ENCODE results near the gene MGMT.

MGMT gene

GRCh38 chr10:129764901-129765663, 298.0 kb downstream of the MGMT start:
- Mint-ChIP-seq H3K4me3 (no peak overlapping the region), H3K36me3 (peaks cover 62% of the 10 kb centered on the region), H3K27me3 (no peaks in the 10 kb centered on the region), H3K27ac (no peak overlapping the region), H3K4me1 (no peaks in the 10 kb centered on the region), H3K9me3 (no peaks in the 10 kb centered on the region)
- no peak for ATAC-seq

GRCh38 chr10:129765664-129766550, 298.9 kb downstream of the MGMT start:
- Mint-ChIP-seq H3K4me3 (no peak overlapping the region), H3K36me3 (peaks cover 61% of the 10 kb centered on the region), H3K27ac (no peak overlapping the region), H3K9me3 (no peaks in the 10 kb centered on the region), H3K4me1 (no peaks in the 10 kb centered on the region), H3K27me3 (no peaks in the 10 kb centered on the region)
- no peak for ATAC-seq

GRCh38 chr10:129766611-129767550, 299.8 kb downstream of the MGMT start:
- H3K9me3 Mint-ChIP-seq = no peaks in the 10 kb centered on the region
- H3K27me3 Mint-ChIP-seq = no peaks in the 10 kb centered on the region
- ATAC-seq = no peak
- H3K4me1 Mint-ChIP-seq = no peaks in the 10 kb centered on the region
- H3K27ac Mint-ChIP-seq = no peak overlapping the region
- H3K4me3 Mint-ChIP-seq = no peak overlapping the region
- H3K36me3 Mint-ChIP-seq = peaks cover 61% of the 10 kb centered on the region

GRCh38 chr10:129767751-129768150, 300.7 kb downstream of the MGMT start:
- Mint-ChIP-seq H3K27me3 (no peaks in the 10 kb centered on the region), H3K36me3 (peaks cover 56% of the 10 kb centered on the region), H3K4me3 (no peak overlapping the region), H3K9me3 (no peaks in the 10 kb centered on the region), H3K4me1 (no peaks in the 10 kb centered on the region), H3K27ac (no peak overlapping the region)
- ATAC-seq = no peak

- no peak for ATAC-seq
- peaks cover 60% of the 10 kb centered on the region for H3K36me3 Mint-ChIP-seq
Observed at GRCh38 chr10:129768437-129769355, 301.7 kb downstream of the MGMT start.

GRCh38 chr10:129769381-129770116, 302.5 kb downstream of the MGMT start:
- Mint-ChIP-seq H3K27ac (no peak overlapping the region), H3K4me3 (no peak overlapping the region), H3K27me3 (no peaks in the 10 kb centered on the region), H3K36me3 (peaks cover 64% of the 10 kb centered on the region), H3K4me1 (no peaks in the 10 kb centered on the region), H3K9me3 (no peaks in the 10 kb centered on the region)
- no peak for ATAC-seq

More at GRCh38 chr10:129768437-129769355, 301.7 kb downstream of the MGMT start:
- Mint-ChIP-seq H3K9me3 (no peaks in the 10 kb centered on the region), H3K4me1 (no peaks in the 10 kb centered on the region), H3K27ac (no peak overlapping the region), H3K4me3 (no peak overlapping the region), H3K27me3 (no peaks in the 10 kb centered on the region)

GRCh38 chr10:129770286-129770685, 303.2 kb downstream of the MGMT start:
- H3K36me3 Mint-ChIP-seq = peaks cover 64% of the 10 kb centered on the region
- no peaks in the 10 kb centered on the region for H3K9me3 Mint-ChIP-seq
- no peak overlapping the region for H3K4me3 Mint-ChIP-seq
- H3K27ac Mint-ChIP-seq = no peak overlapping the region
- H3K4me1 Mint-ChIP-seq = no peaks in the 10 kb centered on the region
- ATAC-seq = no peak
- H3K27me3 Mint-ChIP-seq = no peaks in the 10 kb centered on the region

- no peak for ATAC-seq
- no peak overlapping the region for H3K4me3 Mint-ChIP-seq
- H3K9me3 Mint-ChIP-seq = no peaks in the 10 kb centered on the region
- no peak overlapping the region for H3K27ac Mint-ChIP-seq
- H3K4me1 Mint-ChIP-seq = no peaks in the 10 kb centered on the region
- peaks cover 61% of the 10 kb centered on the region for H3K36me3 Mint-ChIP-seq
- no peaks in the 10 kb centered on the region for H3K27me3 Mint-ChIP-seq
Observed at GRCh38 chr10:129771024-129771423, 304.0 kb downstream of the MGMT start.

- H3K4me3 Mint-ChIP-seq = no peak overlapping the region
- H3K9me3 Mint-ChIP-seq = no peaks in the 10 kb centered on the region
- no peak overlapping the region for H3K27ac Mint-ChIP-seq
- H3K36me3 Mint-ChIP-seq = peaks cover 56% of the 10 kb centered on the region
- H3K27me3 Mint-ChIP-seq = no peaks in the 10 kb centered on the region
- H3K4me1 Mint-ChIP-seq = no peaks in the 10 kb centered on the region
- no peak for ATAC-seq
Observed at GRCh38 chr10:129771576-129771975, 304.5 kb downstream of the MGMT start.

- no peak overlapping the region for H3K4me3 Mint-ChIP-seq
- H3K9me3 Mint-ChIP-seq = no peaks in the 10 kb centered on the region
- no peaks in the 10 kb centered on the region for H3K27me3 Mint-ChIP-seq
- H3K27ac Mint-ChIP-seq = no peak overlapping the region
- H3K36me3 Mint-ChIP-seq = peaks cover 56% of the 10 kb centered on the region
- no peaks in the 10 kb centered on the region for H3K4me1 Mint-ChIP-seq
- ATAC-seq = no peak
Observed at GRCh38 chr10:129771991-129772431, 305.0 kb downstream of the MGMT start.

- no peak for ATAC-seq
- H3K4me1 Mint-ChIP-seq = no peaks in the 10 kb centered on the region
- no peak overlapping the region for H3K4me3 Mint-ChIP-seq
- H3K27ac Mint-ChIP-seq = no peak overlapping the region
- H3K27me3 Mint-ChIP-seq = no peaks in the 10 kb centered on the region
- H3K36me3 Mint-ChIP-seq = peaks cover 59% of the 10 kb centered on the region
- H3K9me3 Mint-ChIP-seq = no peaks in the 10 kb centered on the region
Observed at GRCh38 chr10:129772468-129773358, 305.7 kb downstream of the MGMT start.

- no peak for ATAC-seq
- Mint-ChIP-seq H3K4me3 (no peak overlapping the region), H3K9me3 (no peaks in the 10 kb centered on the region), H3K4me1 (no peaks in the 10 kb centered on the region), H3K27me3 (no peaks in the 10 kb centered on the region), H3K27ac (no peak overlapping the region), H3K36me3 (peaks cover 56% of the 10 kb centered on the region)
Observed at GRCh38 chr10:129773359-129773990, 306.4 kb downstream of the MGMT start.

All from stimulated activated memory B cell treated with anti-CD40 and anti-IgM and Interleukin-4, amounts not matched to agents 10 μg/mL and 1 μg/mL and 100 μg/mL, for 72 hours (primary cell).